NCI-H446 (cell line): ENCODE data around the gene PIP5KL1.

Experiments
- DNase-seq, 2 experiments: peaks; one replicate each; lab custom pipeline; 2025; lab: John Stamatoyannopoulos, UW

PIP5KL1 gene

GRCh38 chr9:127949827-127950512 is 19.4 kb upstream of the PIP5KL1 start:
- DNase-seq, result no peak

- DNase-seq, result no peak
Observed at GRCh38 chr9:127947841-127948710, 17.5 kb upstream of the PIP5KL1 start.

DNA sequence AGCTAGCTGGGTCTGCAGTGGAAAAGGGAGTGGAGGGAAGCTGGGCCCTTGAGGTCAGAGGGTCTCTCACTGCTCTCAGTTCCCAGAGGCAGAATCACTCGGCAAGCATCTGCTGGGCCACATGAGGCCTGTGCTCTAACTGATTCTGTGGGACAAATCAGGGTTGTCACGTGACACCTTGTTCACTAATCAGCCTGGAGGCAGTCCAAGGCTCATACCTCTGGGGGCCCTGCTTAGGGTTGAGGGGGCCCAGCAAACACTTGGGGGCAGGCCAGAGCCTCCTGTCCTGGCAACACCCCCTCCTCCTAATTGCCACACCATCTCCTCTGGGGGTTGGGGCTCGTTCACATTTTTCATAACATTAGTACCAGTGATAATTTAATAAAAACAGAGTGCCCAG is 16.2 kb upstream of the PIP5KL1 start:
- no peak for DNase-seq

- no peak for DNase-seq
Observed at GRCh38 chr9:127945942-127946341, 15.4 kb upstream of the PIP5KL1 start.

GRCh38 chr9:127945338-127945737 is 14.8 kb upstream of the PIP5KL1 start:
- DNase-seq, result no peak

- DNase-seq, result no peak
Observed at GRCh38 chr9:127944586-127945218, 14.1 kb upstream of the PIP5KL1 start.

DNA sequence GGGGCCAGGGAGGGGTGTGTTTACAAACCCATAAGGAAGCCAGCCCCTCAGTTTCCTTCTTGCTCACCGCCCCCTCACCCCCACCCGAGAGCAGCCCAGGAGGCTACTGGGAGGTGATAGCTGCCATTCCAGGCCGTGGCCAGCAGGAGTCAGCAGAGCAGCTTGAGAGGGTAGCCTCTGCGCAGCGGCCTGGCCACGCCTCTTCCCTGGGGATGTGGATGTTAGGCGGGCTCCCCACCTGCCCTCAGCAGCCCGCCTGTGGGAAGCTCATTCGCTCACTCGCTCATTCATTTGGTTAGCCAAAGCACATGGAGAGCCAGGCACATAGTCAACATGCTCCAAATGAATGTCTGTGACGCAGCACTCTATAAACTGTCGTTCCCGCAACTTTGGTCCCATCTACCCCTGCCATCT is 13.2 kb upstream of the PIP5KL1 start:
- DNase-seq, result peak; percentile 17 to 53

DNA sequence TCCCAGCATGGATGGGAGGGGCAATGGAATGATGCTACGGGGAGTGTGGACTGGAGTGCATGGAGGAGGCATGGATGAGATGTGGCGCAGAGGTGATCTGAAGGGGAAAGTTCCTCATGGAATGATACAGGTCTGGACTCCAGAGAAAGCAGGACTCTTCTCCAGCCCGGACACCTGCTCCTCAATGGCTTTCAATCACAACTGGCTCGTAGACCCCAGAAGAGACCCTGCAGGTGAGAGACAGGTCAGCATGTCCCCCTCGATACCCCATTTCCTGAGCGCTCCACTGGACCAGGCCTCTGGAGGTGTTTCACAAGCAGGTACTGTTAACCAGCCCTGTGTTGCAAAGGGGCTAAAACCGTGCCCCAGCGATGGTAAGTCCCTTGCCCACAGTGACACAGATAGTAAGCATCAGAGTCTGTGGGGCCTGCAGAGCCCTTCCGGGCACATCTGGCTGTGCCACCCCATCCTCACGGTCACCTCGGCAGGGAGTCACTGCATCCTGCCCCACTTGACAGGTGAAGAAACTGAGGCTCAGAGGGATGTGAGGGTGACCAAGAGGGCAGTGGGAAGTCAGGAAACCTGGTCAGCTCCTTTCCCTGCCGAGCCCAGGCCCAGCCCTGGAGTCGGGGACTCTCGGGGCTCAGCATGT is 12.6 kb upstream of the PIP5KL1 start:
- DNase-seq, result no peak

DNA sequence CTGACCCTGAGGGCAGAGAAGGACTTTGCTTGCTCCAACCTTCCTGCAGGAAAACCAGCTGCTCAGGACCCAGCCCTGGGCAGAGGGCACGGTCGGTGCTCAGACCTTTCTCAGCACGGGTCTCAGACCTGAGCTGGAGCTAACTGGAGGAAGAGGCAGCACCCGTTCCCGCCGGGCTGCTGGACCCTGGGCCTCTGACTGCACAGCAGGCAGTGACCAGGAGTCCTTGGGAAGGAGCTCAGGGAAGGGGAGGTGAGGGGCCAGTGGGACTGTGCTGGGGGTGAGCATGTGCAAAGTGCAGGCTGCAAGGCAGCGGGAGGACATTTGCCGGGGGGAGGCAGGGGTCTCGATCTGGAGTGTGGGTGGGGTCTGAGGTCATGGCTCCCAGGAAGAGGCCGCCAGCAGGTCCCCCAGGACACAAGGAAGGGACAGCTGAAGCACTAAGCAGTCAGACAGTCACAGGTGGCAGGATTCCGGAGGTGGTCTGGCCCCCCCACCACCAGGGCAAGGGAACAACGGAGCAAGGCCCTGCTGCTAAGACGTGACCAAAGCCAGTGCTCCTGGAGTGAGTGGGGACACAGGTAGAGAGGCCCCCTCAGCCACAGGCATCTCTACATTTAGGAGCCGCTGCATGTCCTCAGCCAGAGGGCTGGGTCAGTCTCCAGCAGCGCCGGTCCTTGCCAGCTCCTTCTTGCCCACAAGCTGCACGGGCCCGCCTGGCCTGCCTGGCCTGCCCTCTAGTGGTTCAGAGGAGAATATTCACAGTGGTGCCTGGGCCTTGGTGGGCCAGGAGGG is 11.8 kb upstream of the PIP5KL1 start:
- peak; percentile 15 to 33 for DNase-seq

- no peak for DNase-seq
Observed at GRCh38 chr9:127941961-127942215, 11.3 kb upstream of the PIP5KL1 start.

DNA sequence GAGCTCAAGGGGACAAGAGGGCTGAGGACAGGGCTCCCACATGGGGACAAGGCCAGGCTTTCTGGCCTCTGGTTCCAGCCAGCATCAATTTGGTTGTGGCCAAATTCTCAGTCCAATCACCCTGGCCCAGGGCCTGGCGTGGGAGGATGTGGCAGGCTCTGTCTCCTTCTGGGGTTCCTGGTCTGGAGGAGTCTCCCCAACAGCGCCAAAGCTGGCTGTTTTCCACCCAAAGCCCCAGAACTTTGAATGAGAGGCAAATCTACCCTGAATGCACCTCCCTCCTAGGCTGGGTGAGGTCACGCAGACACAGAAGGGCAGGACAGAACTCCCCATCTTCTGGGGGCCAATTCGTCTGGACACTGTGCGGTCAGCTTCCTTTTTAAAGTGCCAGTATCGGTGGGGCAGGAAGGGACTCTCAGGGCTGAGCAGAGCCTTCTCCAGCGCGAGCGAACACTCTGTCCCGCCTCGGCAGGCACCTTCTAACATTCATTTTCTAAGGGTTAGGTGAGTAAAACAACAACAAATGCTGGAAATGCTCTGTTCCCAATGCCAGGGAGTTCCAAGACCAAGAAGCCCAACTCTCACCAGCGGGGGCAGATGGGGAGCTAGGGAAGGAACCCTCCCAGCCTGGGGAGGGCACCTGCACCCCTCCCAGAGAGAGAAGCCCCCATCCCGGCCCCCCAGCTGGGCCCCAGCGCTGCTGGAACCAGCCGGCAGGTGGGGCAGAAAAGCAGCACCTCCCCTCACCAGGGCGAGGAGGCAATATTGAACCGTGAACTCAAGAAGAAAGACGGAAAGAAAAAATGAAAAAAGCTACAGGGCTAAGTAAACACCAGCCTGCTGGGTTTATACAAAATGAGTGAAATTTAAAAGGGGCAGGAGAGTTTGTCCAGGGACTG is 10.7 kb upstream of the PIP5KL1 start:
- DNase-seq, result no peak

- DNase-seq, result no peak
Observed at GRCh38 chr9:127940593-127940992, 10.0 kb upstream of the PIP5KL1 start.

DNA sequence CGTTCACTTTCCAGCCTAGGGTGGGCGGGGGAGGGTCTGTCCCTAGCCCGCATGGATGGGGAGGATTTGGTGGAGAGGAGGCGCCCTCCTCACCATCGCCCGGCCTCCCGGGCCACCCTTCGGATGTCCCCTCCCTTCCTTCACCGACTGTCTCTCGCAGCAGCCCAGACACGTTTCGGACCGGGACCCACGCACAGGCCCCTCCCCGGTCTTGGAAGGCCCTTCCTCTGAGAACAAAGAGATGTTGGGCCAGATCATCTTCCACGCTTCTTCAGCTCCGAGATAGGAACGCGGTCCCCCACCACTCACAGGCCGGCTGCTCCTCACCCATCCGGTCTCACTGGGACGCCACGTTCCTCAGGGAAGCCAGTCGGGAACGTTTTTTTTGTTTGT is 7.7 kb upstream of the PIP5KL1 start:
- DNase-seq, result no peak

- DNase-seq, result peak; percentile 49 to 80
Observed at GRCh38 chr9:127937388-127938297, 7.1 kb upstream of the PIP5KL1 start, which contains the start of gene DPM2. TSS of gene DPM2 (minus strand) at chr9:127937854. CDS start at chr9:127937820, 34 bp downstream.

DNA sequence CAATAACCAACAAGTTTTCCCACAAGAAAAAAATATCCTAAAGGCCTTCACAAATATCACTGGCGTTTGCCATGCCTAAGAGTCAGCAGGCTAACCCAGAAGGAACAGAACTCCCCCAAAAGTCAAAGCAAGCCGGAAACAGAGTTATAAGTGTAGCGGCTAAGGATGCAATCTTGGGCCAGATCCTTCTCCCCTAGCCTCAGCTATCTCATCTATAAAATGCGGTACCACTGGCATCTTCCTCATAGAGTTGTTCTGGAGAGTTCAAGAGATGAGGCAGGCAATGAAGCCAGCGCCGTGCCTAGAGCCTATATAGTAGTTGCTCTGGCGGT is 6.4 kb upstream of the PIP5KL1 start:
- DNase-seq, result no peak

DNA sequence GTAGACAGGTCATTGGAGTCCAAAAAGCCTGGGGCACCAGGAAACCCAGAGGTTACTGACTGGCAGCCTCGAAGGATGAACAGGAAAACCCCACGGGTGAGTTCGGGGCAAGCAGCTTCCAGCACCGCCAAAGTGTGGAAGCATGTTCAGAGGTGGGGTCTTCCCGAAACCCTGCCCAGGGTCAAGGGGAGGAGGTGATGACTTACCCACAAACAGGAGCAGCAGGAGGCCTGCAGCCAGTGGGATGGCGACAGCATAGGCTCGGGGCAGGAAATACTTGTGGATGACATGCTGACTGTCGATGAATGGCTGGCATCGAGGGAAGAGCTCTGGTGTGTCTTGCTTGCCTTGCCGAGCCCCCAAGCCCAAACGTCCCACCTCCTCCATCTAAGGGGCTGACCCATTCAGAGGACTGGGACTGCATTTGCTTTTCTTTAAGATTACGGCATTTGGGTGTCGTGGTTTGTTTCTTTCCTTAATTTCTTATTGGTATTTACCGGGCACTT is 5.8 kb upstream of the PIP5KL1 start:
- no peak for DNase-seq

- no peak for DNase-seq
Observed at GRCh38 chr9:127935765-127936221, 5.2 kb upstream of the PIP5KL1 start.

GRCh38 chr9:127934986-127935385 is 4.4 kb upstream of the PIP5KL1 start:
- DNase-seq, result no peak

- no peak for DNase-seq
Observed at GRCh38 chr9:127934248-127934647, 3.7 kb upstream of the PIP5KL1 start.
